Natural killer cell treated with Interleukin-12 subunit alpha and Interleukin-12 subunit beta and Interleukin-15 and Interleukin-18, amount 100 ng/mL, for 72 hours (primary cell): ENCODE results near the gene RNU6-1. TPM values are rescaled to one million over a fixed set of nuclear protein-coding genes. Genes with fewer than 3 reads are reported as not detected.

Experiments
- ATAC-seq, 2 donors: fragments of 150-1000 bp; cut with Tn5 transposase in 1 of 2; sonication (Bioruptor Pico), chemical (Tn5 transposase) in 1 of 2; 2 replicates each; pipeline ENCODE4 v1.10.0; 2021
- DNase-seq: peaks from one replicate; pipeline ENCODE4 v3.0.0; 2022; ENCODE audit warnings: low spot score
- H3K27ac Mint-ChIP-seq, 2 donors: 1 replicate in 1 of 2; 2 replicates in 1 of 2; pipeline ENCODE4 v1.8.0; 2022; ENCODE audit warnings: mixed read lengths in 2 of 2, mild to moderate bottlenecking in 1 of 2, moderate library complexity in 1 of 2
- H3K27me3 Mint-ChIP-seq, 2 donors: 1 replicate in 1 of 2; 2 replicates in 1 of 2; pipeline ENCODE4 v1.8.0; 2022; ENCODE audit warnings: mixed read lengths in 2 of 2
- H3K36me3 Mint-ChIP-seq: one replicate; pipeline ENCODE4 v1.8.0; 2022; ENCODE audit warnings: mixed read lengths
- H3K4me1 Mint-ChIP-seq, 2 donors: 1 replicate in 1 of 2; 2 replicates in 1 of 2; pipeline ENCODE4 v1.8.0; 2022; ENCODE audit warnings: low read depth in 2 of 2, mixed read lengths in 2 of 2, mild to moderate bottlenecking in 1 of 2
- H3K4me3 Mint-ChIP-seq: one replicate; pipeline ENCODE4 v1.8.0; 2022; ENCODE audit warnings: mixed read lengths
- H3K9me3 Mint-ChIP-seq: 2 replicates; pipeline ENCODE4 v1.8.0; 2022; ENCODE audit warnings: mixed read lengths
- total RNA-seq, 2 donors: library from RNA; stranded (reverse); gene quantifications; one replicate each; pipeline ENCODE4 v1.2.3, GENCODE V29; 2022

Gene RNU6-1
- total RNA-seq, 2 donors from 2014 or later = not detected

DNA sequence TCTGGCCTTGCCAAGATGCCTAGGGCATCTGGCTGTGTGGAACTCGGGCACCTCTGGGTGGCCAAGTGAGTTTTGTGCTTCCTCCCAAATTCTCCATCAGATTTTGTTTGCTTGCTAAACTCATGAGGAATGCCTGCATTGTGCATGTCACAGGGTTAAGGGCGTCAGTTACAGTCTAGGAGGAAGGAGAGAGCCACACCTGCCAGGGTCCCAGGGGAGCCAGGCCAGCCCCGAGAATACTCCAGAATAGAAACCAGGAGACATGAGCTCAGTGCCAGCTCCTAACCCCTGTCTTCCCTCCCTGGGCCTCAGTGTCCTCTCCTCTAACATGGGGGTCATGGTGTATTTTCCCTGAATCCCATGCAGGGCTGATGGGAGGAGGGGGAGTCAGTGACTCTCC, 36.5 kb downstream of the RNU6-1 start:
- Mint-ChIP-seq H3K27ac (no peak overlapping the region), H3K36me3 (no peaks in the 10 kb centered on the region), H3K9me3 (no peaks in the 10 kb centered on the region), H3K4me3 (no peak overlapping the region), H3K27me3 (no peaks in the 10 kb centered on the region), H3K4me1 (no peaks in the 10 kb centered on the region)
- no peak for ATAC-seq
- DNase-seq = no peak

DNA sequence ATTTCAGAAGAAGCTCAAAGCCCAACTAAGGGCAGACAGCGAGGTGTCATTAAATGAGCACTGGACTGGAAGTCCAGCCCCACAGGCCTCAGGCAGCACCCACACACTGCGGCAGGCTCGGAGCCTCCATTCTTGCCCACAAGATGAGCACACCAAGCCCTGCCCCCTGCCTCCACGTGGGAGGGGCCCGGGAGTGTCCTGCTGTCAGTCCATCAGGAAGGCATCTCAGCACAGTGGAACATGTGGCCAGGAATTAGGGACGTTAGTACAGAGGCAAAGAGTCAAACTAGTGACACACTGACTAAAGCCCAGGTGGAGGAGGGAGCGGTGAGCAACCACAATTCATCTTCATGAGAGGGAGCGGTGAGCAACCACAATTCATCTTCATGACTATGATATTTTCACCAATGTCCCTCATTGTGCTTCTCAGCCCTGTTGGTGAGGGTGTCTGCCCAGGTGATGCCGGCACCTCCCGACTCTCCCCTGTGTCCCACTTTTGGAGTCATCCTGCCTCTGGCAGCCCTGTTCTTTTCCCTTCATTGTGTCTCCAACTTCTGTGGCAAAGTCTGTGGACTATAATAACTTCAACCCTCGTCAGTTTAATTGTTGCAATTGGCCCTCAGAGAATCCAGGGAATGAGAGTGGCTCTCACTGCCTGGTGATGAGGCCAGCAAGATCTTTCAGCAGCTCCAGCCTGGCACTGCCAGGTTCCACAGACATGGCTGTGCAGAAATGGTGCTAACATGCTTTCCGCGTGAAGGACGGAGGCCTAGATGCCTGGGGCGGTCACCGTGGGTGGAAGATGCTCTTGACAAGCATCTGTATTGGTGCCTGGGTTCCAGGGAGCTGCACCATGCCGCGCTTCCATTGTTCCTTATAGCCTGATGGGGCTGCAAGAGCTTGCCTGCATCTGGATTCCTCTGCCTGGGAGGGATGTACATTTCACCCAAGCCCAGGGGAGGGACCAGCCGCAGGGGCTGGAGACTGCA, 37.6 kb downstream of the RNU6-1 start:
- H3K9me3 Mint-ChIP-seq = no peaks in the 10 kb centered on the region
- H3K36me3 Mint-ChIP-seq = no peaks in the 10 kb centered on the region
- H3K27ac Mint-ChIP-seq = no peak overlapping the region
- H3K27me3 Mint-ChIP-seq = no peaks in the 10 kb centered on the region
- H3K4me1 Mint-ChIP-seq = no peaks in the 10 kb centered on the region
- DNase-seq (no peak), ATAC-seq (no peak)
- H3K4me3 Mint-ChIP-seq = no peak overlapping the region

DNA sequence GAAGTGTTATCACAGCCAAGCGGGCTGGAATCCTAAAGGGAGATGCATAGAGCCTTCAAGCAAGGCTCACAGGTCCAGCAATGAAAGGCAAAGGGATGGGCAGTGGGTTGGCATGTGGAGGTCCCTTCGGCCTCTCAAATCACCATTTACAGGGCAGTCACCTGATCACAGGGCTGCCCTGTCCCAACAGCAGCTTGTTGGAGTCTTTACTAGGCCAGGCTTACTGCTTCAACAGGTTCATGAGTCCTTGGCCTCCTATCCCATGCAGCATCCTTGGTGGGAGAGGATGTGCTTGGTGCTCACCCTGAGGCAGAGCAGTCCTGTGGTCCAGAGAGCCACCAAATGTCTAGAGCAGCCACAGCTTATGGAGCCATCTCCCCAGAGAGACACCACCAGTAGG, 38.7 kb downstream of the RNU6-1 start:
- Mint-ChIP-seq H3K4me1 (no peaks in the 10 kb centered on the region), H3K4me3 (no peak overlapping the region), H3K9me3 (no peaks in the 10 kb centered on the region)

DNA sequence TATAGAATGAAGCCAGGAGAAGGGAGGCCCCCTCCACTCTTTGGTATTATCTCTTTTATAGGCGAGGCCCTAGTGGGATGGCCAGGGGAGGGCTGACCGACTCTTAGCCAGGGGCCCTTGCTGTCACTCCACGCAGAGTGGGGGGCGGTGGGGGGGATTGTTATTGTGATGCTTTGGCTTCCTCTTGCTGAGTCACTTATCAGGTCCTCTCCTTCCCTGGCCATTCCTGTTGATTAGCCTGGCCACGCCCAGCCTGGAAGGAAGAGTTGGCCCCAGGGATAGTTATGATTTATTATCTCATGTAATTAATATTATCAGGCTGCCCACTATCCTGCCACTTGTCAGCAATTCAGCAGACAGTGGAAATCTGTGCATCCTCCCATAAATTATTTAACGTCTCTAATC, 40.0 kb downstream of the RNU6-1 start:
- H3K27me3 Mint-ChIP-seq = no peaks in the 10 kb centered on the region
- no peak for DNase-seq
- H3K4me1 Mint-ChIP-seq = no peaks in the 10 kb centered on the region
- H3K9me3 Mint-ChIP-seq = no peaks in the 10 kb centered on the region
- peaks cover 11% of the 10 kb centered on the region for H3K36me3 Mint-ChIP-seq
- no peak for ATAC-seq
- H3K27ac Mint-ChIP-seq = no peak overlapping the region
- H3K4me3 Mint-ChIP-seq = no peak overlapping the region

More for the DNA sequence above, 38.7 kb downstream of the RNU6-1 start:
- H3K27me3 Mint-ChIP-seq = no peaks in the 10 kb centered on the region
- no peak for ATAC-seq
- no peaks in the 10 kb centered on the region for H3K36me3 Mint-ChIP-seq
- no peak overlapping the region for H3K27ac Mint-ChIP-seq
- no peak for DNase-seq

DNA sequence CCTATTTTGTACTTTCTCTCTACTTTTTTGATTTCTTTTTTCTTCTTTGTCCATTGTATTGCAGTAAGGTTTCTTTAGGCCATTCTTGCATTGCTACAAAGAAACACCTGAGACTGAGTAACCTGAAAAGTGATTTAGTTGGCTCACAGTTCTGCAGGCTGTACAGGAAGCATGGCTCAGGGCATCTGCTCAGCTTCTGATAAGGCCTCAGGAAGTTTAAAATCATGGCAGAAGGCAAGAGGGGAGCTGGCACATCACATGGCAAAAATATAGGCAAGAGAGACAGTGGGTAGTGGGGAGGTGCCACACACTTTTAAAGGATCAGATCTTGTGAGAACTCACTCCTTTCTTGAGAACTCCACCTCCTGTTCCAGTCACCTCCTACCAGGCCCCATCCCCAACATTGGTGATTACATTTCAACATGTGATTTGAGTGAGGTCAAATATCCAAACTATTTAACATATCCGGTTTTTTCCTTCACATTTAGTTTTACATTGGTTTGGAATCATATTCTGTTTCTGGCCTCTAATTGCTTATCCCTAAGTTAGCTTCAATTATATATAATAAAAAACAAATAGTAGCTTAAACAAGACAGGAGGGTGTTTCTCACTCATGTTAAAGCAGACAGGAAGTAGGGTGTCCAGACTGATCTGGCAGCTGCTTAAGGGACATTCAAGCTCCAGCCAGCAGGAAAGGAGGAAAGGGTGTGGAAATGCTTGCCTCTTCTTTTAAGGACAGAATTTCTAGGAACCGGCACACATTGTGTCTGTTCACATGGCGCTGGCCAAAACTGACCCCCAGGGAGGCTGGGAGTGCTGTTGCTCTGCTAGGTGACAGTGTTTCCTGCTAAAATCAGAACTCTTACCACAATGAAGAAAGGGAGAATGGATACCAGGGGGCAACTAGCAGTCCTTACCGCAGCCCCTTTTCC, 43.4 kb downstream of the RNU6-1 start:
- H3K4me3 Mint-ChIP-seq = no peak overlapping the region
- no peaks in the 10 kb centered on the region for H3K4me1 Mint-ChIP-seq
- H3K27me3 Mint-ChIP-seq = no peaks in the 10 kb centered on the region
- ATAC-seq (no peak), DNase-seq (no peak)
- peaks cover 12% of the 10 kb centered on the region for H3K36me3 Mint-ChIP-seq
- H3K9me3 Mint-ChIP-seq = no peaks in the 10 kb centered on the region
- no peak overlapping the region for H3K27ac Mint-ChIP-seq

DNA sequence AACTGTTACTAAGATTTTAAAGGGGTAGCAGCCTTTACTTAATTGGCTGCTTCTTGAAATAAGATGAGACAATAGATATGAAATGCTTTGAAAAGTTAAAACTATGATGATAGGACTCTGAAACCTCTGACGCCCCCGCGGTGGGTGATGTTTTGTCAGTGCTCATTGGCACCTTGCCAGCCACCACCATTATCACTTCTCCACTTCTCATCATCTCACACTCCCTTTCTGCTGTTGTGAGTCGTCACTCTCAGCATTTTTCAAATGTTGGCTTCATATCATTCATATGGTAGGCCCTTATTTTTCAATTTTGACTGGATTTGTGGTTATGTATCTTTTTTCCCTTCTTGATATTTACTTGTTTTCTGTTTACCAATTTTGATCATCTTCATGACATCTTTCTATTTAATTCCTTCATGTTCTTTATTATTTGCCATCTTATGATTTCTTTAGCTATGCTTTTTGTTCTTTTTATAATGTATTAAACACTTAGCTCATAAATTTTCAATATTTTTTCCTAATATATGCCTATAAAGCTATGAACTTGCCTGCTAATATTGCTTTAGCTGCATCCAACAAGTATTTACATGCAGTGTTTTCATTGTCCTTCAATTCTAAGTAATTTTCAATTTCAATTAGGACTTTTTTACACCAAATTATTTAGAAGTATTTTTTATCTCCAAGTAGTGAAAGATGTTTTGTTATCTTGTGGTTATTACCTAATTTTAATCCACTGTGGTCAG, 44.8 kb downstream of the RNU6-1 start:
- ATAC-seq (no peak), DNase-seq (no peak)
- Mint-ChIP-seq H3K36me3 (peaks cover 12% of the 10 kb centered on the region), H3K27me3 (no peaks in the 10 kb centered on the region), H3K9me3 (no peaks in the 10 kb centered on the region), H3K27ac (no peak overlapping the region), H3K4me1 (no peaks in the 10 kb centered on the region), H3K4me3 (no peak overlapping the region)

DNA sequence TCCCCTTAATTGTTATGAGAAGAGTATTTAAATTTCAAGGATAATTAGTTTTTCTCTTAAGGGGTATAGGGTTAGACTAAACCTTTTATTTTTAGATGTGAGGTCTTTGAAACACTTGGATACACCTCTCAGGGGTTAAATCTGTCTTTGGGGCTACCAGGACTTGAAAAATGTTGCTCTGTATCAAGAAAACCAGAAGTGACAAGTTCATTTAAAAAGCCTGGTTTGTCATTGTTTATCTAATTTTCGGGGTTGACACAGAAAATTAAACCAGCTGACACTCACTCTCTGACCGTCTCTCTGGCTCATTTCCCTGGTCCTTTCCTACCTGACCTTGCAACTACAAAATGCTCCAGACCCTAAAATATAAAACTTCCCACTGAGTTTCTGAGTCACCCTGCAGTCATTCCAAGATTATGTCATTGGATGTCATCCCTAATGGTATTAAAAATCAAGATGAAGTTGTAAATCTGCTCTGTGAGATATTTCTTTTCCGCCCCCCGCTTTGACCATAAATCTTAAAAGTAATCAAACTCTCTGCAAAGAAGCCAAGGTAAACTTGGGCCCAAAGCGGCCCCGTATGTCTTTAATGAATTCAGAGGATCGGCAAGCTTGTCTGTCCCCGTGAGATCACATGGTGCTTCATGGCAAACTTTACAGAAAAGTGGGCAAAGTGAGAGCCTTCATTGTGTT, 47.4 kb downstream of the RNU6-1 start:
- Mint-ChIP-seq H3K27ac (no peak overlapping the region), H3K36me3 (peaks cover 12% of the 10 kb centered on the region), H3K4me1 (no peaks in the 10 kb centered on the region), H3K4me3 (no peak overlapping the region), H3K9me3 (no peaks in the 10 kb centered on the region), H3K27me3 (no peaks in the 10 kb centered on the region)
- no peak for DNase-seq
- ATAC-seq = no peak

DNA sequence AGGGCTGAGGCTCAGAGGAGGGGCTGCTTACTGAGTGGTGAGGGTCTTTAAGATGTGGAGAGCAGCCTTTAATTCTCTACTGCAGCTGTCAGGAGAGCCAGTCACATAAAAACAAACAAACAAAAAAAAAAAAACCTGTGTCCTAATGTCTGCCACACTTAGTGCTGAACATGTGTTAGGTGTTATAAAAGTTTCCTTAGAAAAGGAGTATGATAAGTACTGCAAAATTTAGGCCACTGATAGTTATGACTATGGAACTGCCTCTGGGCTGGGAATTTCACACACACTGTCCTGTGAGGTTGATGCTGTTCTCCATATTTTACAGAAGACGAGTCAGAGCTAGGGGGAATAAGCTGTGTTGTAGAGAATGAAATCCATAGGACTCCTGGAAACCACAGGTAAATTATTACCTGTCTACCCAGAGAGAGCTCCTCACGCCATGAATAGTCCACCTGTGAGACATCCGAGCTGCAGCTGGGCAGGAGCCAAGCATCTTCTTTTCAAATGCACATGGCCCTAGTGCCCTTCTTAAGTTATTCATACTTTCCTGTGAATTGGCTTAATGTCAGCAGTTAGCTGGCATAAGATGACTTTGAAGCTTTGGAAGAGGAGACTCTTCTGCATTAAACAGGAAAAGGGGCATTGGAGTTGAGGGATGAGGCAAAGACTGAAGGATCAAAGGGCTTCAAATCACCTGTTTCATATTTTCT, 49.1 kb downstream of the RNU6-1 start:
- H3K27me3 Mint-ChIP-seq = no peaks in the 10 kb centered on the region
- DNase-seq (no peak), ATAC-seq (no peak)
- no peak overlapping the region for H3K27ac Mint-ChIP-seq
- peaks cover 10% of the 10 kb centered on the region for H3K36me3 Mint-ChIP-seq
- no peak overlapping the region for H3K4me3 Mint-ChIP-seq
- no peaks in the 10 kb centered on the region for H3K4me1 Mint-ChIP-seq
- no peaks in the 10 kb centered on the region for H3K9me3 Mint-ChIP-seq

Other genes with a start within 250 kb of the RNU6-1 start
- under 1 TPM; 0.42 to 0.48 TPM for gene SKOR1, start 14.5 kb downstream of the RNU6-1 start, total RNA-seq
- 10 to 100 TPM; 35.0 to 50.4 TPM for gene PIAS1, start 214.3 kb upstream of the RNU6-1 start, total RNA-seq